A673 (cell line): ENCODE results near the gene WDR11. TPM values are rescaled to one million over a fixed set of nuclear protein-coding genes. Genes with fewer than 3 reads are reported as not detected.
"Not testable (repeated sequence)": the region's sequence is repeated elsewhere in the genome, so short reads cannot be mapped to it uniquely, and the experiment has no call there.

Experiments used
- BruUV-seq: library from RNA; stranded (reverse); fragments of 400-500 nt; replicated peaks from 2 replicates; lab custom pipeline; 2021; lab: Mats Ljungman, UMichigan
- CTCF ChIA-PET: fragments of 300-600 bp; sonication (Branson Sonifier 250); formaldehyde crosslinking; loops from one replicate; lab custom pipeline; 2022; ENCODE audit warnings: antibody characterized with exemption; lab: Charles Lee
- POLR2A ChIA-PET: fragments of 300-600 bp; sonication (Branson Sonifier 250); formaldehyde crosslinking; loops from one replicate; lab custom pipeline; 2022; ENCODE audit warnings: antibody characterized with exemption; ENCODE audit not compliant: low non-redundant PET; lab: Charles Lee
- DNase-seq: peaks from one replicate; pipeline ENCODE4 v3.0.0-alpha.2; 2015; ENCODE audit warnings: low spot score
- H3K27ac ChIP-seq: fragments of 200-600 bp; sonication (generic); 2 replicates; pipeline ENCODE4 v1.5.1; 2016; ENCODE audit warnings: mixed run types, low read depth, mild to moderate bottlenecking, mixed read lengths, antibody characterized with exemption, low read length; ENCODE audit not compliant: poor library complexity, severe bottlenecking
- H3K27me3 ChIP-seq: fragments of 200-600 bp; sonication (generic); replicated peaks from 2 replicates; pipeline ENCODE4 v1.6.1; 2017; ENCODE audit warnings: mixed run types, low read depth, mild to moderate bottlenecking, mixed read lengths, antibody characterized with exemption, low read length; ENCODE audit not compliant: insufficient read depth, poor library complexity
- H3K36me3 ChIP-seq: fragments of 200-600 bp; sonication (generic); 2 replicates; pipeline ENCODE4 v1.6.1; 2016; ENCODE audit warnings: mixed run types, mild to moderate bottlenecking, mixed read lengths, antibody characterized with exemption, low read length; ENCODE audit not compliant: insufficient read depth, poor library complexity, severe bottlenecking
- H3K4me1 ChIP-seq: fragments of 200-600 bp; sonication (generic); 2 replicates; pipeline ENCODE4 v1.6.1; 2017; ENCODE audit warnings: mixed run types, mild to moderate bottlenecking, mixed read lengths, antibody characterized with exemption, low read length; ENCODE audit not compliant: insufficient read depth, poor library complexity, severe bottlenecking
- H3K4me3 ChIP-seq: fragments of 200-600 bp; sonication (generic); 2 replicates; pipeline ENCODE4 v1.5.1; 2016; ENCODE audit warnings: low read depth, mixed run types, mild to moderate bottlenecking, mixed read lengths, low read length; ENCODE audit not compliant: poor library complexity, severe bottlenecking
- H3K9me3 ChIP-seq: fragments of 200-600 bp; sonication (generic); 2 replicates; pipeline ENCODE4 v1.6.1; 2016; ENCODE audit warnings: mixed run types, low read depth, mild to moderate bottlenecking, mixed read lengths, antibody characterized with exemption, low read length; ENCODE audit not compliant: poor library complexity, severe bottlenecking
- EZH2 ChIP-seq: fragments of 200-600 bp; sonication (generic); IDR thresholded peaks from 2 replicates; pipeline ENCODE4 v1.6.1; 2017; ENCODE audit warnings: borderline replicate concordance, low read depth, mild to moderate bottlenecking, mixed read lengths, antibody characterized with exemption, low read length; ENCODE audit not compliant: poor library complexity, severe bottlenecking
- intact Hi-C: fragments of 100-400 bp; cut with micrococcal nuclease; formaldehyde crosslinking; loops from one replicate; pipeline ENCODE4 v1.10.0; 2022; ENCODE audit not compliant: unreplicated experiment
- total RNA-seq: library from RNA; stranded (reverse); gene quantifications from 2 replicates; pipeline ENCODE4 v1.2.3, GENCODE V29; 2021
- TF ChIP-seq, protein P1 (sequence below): fragments of 300-800, 200-600 bp; sonication (generic); conservative IDR thresholded peaks from 2 replicates; pipeline ENCODE4 v1.5.1; 2017; ENCODE audit warnings: low read depth, mild to moderate bottlenecking, antibody characterized with exemption, low read length, moderate library complexity, mixed read lengths

The WDR11 gene
- total RNA-seq, 1 experiment from 2014 or later, result 33.4 TPM

GRCh38 chr10:120905268-120905667 is 54.1 kb downstream of the WDR11 start:
- H3K9me3 ChIP-seq, result no peaks in the 10 kb centered on the region
- H3K36me3 ChIP-seq, result peaks cover 45% of the 10 kb centered on the region
- H3K27ac ChIP-seq, result no peak overlapping the region
- BruUV-seq, result no TSS peak
- no peaks in the 10 kb centered on the region for H3K27me3 ChIP-seq
- ChIA-PET POLR2A (no interaction called here), CTCF (no interaction called here)
- H3K4me1 ChIP-seq, result no peaks in the 10 kb centered on the region
- TF ChIP-seq, protein P1, sequence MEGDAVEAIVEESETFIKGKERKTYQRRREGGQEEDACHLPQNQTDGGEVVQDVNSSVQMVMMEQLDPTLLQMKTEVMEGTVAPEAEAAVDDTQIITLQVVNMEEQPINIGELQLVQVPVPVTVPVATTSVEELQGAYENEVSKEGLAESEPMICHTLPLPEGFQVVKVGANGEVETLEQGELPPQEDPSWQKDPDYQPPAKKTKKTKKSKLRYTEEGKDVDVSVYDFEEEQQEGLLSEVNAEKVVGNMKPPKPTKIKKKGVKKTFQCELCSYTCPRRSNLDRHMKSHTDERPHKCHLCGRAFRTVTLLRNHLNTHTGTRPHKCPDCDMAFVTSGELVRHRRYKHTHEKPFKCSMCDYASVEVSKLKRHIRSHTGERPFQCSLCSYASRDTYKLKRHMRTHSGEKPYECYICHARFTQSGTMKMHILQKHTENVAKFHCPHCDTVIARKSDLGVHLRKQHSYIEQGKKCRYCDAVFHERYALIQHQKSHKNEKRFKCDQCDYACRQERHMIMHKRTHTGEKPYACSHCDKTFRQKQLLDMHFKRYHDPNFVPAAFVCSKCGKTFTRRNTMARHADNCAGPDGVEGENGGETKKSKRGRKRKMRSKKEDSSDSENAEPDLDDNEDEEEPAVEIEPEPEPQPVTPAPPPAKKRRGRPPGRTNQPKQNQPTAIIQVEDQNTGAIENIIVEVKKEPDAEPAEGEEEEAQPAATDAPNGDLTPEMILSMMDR, result no peak
- no peak for TF ChIP-seq EZH2
- intact Hi-C loops, result no loop called here
- no peak overlapping the region for H3K4me3 ChIP-seq
- no peak for DNase-seq

DNA sequence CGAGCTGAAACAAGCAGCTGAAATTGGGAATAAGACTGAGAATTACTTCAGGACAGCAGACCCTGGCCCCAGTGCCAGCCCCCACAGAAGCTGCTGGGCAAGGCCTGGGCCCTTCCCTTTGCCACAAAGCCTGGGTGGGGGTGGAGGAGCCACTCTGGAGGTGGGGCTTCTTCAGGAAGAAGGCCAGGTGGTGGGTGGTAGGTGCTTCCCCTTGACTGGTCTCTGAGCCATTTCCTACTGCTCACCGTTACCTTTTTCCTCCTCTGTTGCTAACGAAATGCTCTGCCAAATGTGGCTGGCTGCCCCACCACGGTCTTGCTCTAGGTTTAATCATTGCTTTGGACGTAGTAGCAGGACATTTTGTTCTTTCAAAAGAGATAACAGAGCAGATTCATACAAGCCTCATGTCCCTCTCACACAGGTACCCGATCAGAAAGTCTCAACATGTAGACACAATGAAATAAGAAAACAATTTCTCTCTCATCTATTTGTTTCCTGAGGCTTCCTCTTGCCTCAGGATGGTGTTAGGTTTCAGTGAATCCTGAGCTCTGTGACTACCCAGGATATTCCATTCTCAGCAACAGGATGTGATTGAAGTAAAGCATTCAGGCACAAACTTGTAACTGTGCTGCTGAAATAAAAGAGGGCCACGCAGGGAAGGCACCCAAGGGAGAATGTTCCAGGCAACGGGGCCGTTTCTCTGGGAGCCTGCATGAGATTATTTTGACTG is 66.5 kb downstream of the WDR11 start:
- no peak for TF ChIP-seq EZH2
- TF ChIP-seq, protein P1, result no peak
- CTCF ChIA-PET, result no interaction called here

GRCh38 chr10:120923886-120924285 is 72.7 kb downstream of the WDR11 start:
- H3K9me3 ChIP-seq, BruUV-seq, CTCF ChIA-PET, H3K27me3 ChIP-seq, H3K36me3 ChIP-seq, DNase-seq, POLR2A ChIA-PET, H3K4me1 ChIP-seq, H3K4me3 ChIP-seq, H3K27ac ChIP-seq, intact Hi-C loops: not testable (repeated sequence)

More for the DNA sequence above, 66.5 kb downstream of the WDR11 start:
- BruUV-seq, result no TSS peak
- no peak for DNase-seq
- no peaks in the 10 kb centered on the region for H3K4me1 ChIP-seq
- H3K27me3 ChIP-seq, result no peaks in the 10 kb centered on the region
- POLR2A ChIA-PET, result no interaction called here
- intact Hi-C loops, result no loop called here
- no peak overlapping the region for H3K27ac ChIP-seq
- H3K36me3 ChIP-seq, result no peaks in the 10 kb centered on the region
- no peaks in the 10 kb centered on the region for H3K9me3 ChIP-seq
- H3K4me3 ChIP-seq, result no peak overlapping the region

DNA sequence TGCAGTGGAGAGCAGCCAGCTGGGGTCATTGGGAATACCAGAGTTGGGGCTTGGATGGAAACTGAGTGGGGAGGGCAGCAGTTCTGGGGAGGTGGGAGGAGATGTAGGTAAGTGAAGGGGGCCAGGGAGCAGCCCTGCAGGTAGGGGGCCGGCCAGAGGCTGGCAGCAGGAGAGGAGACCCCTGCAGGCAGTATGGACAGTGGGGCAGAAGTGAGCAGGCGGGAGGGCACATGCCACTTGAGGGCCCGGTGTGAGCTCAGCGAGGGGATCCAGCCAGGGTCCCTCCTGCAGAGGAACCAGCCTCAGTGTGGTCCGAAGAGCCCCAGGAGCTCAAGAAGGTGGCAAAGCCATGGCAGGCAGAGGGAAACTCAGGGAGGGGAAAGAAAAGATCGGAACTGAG is 75.4 kb downstream of the WDR11 start:
- intact Hi-C loops, result no loop called here
- no peaks in the 10 kb centered on the region for H3K27me3 ChIP-seq
- no peak for DNase-seq
- TF ChIP-seq, protein P1, result no peak
- TF ChIP-seq EZH2, result no peak
- BruUV-seq, result no TSS peak
- ChIA-PET POLR2A (interaction anchor here (0.6 to 0.7 kb wide), 2 partner anchors 95 to 825 kb away, joined by 3 to 4 read pairs; no protein-coding TSS in a partner anchor), CTCF (no interaction called here)
- no peaks in the 10 kb centered on the region for H3K36me3 ChIP-seq
- H3K4me1 ChIP-seq, result no peaks in the 10 kb centered on the region
- H3K27ac ChIP-seq, result no peak overlapping the region
- no peak overlapping the region for H3K4me3 ChIP-seq
- H3K9me3 ChIP-seq, result no peaks in the 10 kb centered on the region
